Upper lobe of left lung (tissue), 4 donors: ENCODE measurements around the gene RPS2.

Experiments
- POLR2A ChIP-seq, 4 donors: fragments of 450-650 bp; IDR thresholded peaks; one replicate each; pipeline ENCODE4 v1.5.1; 2016 to 2017; ENCODE audit warnings: antibody characterized with exemption in 4 of 4, mild to moderate bottlenecking in 2 of 4
- POLR2AphosphoS5 ChIP-seq, 2 donors: sonication (generic); formaldehyde crosslinking; IDR thresholded peaks; one replicate each; pipeline ENCODE4 v1.5.1; 2017; ENCODE audit warnings: antibody characterized with exemption in 2 of 2
- TF ChIP-seq, protein P1 (sequence below), 6 experiments: fragments of 450-650 bp in 4 of 6; fragments of 200-600 bp in 2 of 6; sonication (generic) in 2 of 6; IDR thresholded peaks; one replicate each; pipeline ENCODE4 v1.5.1; 2016 to 2019; ENCODE audit warnings: antibody characterized with exemption in 6 of 6

GRCh38 chr16:2001035-2001434 lies 36.4 kb upstream of the RPS2 start:
- TF ChIP-seq, protein P1, sequence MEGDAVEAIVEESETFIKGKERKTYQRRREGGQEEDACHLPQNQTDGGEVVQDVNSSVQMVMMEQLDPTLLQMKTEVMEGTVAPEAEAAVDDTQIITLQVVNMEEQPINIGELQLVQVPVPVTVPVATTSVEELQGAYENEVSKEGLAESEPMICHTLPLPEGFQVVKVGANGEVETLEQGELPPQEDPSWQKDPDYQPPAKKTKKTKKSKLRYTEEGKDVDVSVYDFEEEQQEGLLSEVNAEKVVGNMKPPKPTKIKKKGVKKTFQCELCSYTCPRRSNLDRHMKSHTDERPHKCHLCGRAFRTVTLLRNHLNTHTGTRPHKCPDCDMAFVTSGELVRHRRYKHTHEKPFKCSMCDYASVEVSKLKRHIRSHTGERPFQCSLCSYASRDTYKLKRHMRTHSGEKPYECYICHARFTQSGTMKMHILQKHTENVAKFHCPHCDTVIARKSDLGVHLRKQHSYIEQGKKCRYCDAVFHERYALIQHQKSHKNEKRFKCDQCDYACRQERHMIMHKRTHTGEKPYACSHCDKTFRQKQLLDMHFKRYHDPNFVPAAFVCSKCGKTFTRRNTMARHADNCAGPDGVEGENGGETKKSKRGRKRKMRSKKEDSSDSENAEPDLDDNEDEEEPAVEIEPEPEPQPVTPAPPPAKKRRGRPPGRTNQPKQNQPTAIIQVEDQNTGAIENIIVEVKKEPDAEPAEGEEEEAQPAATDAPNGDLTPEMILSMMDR (IDR thresholded peaks at IDR 0.05) = no peak
- no peak for TF ChIP-seq POLR2A (IDR thresholded peaks at IDR 0.05)
- TF ChIP-seq POLR2AphosphoS5 (IDR thresholded peaks at IDR 0.05) = no peak
